ENCODE results near the gene SPECC1L.

The SPECC1L gene

DNA sequence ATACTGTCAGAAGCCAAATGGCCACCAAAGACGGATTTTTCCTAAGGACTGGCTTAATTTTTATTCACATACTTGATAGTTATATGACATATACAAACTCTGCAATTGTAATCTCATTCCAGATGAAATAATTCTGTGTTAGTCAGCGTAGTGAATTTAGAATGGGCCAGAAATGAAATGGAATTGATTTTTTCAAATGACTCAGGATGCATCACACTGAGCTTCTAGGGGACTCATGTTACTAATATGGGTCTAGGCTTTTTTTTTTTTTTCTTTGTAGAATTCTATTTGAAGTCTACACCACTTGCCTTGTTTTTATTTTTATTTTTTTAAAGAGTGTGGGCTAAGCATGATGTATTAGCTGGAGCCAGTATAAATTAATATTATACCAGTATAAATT is 62.7 kb downstream of the SPECC1L start:
- Histone ChIP-seq H3K36me3 (ENCODE audit: insufficient read depth) (no peaks in the 10 kb centered on the region), H3K79me2 (ENCODE audit: insufficient read depth, low read depth) (no peaks in the 10 kb centered on the region), H3K4me1 (ENCODE audit: low read depth, poor library complexity, severe bottlenecking) (no peaks in the 10 kb centered on the region), H2AFZ (ENCODE audit: low read depth) (no peak overlapping the region), H3K27ac (no peak overlapping the region), H4K20me1 (ENCODE audit: insufficient read depth) (no peaks in the 10 kb centered on the region), H3K27me3 (ENCODE audit: insufficient read depth, low read depth) (no peaks in the 10 kb centered on the region), H3K9ac (no peak overlapping the region), H3K4me3 (IDR thresholded peaks at IDR 0.05; ENCODE audit: insufficient read depth, low read depth, low read length) (no peak overlapping the region), H3K4me2 (no peak overlapping the region)
- TF ChIP-seq, protein P1, sequence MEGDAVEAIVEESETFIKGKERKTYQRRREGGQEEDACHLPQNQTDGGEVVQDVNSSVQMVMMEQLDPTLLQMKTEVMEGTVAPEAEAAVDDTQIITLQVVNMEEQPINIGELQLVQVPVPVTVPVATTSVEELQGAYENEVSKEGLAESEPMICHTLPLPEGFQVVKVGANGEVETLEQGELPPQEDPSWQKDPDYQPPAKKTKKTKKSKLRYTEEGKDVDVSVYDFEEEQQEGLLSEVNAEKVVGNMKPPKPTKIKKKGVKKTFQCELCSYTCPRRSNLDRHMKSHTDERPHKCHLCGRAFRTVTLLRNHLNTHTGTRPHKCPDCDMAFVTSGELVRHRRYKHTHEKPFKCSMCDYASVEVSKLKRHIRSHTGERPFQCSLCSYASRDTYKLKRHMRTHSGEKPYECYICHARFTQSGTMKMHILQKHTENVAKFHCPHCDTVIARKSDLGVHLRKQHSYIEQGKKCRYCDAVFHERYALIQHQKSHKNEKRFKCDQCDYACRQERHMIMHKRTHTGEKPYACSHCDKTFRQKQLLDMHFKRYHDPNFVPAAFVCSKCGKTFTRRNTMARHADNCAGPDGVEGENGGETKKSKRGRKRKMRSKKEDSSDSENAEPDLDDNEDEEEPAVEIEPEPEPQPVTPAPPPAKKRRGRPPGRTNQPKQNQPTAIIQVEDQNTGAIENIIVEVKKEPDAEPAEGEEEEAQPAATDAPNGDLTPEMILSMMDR (conservative IDR thresholded peaks at IDR 0.05; ENCODE audit: low read depth, low read length) = no peak

DNA sequence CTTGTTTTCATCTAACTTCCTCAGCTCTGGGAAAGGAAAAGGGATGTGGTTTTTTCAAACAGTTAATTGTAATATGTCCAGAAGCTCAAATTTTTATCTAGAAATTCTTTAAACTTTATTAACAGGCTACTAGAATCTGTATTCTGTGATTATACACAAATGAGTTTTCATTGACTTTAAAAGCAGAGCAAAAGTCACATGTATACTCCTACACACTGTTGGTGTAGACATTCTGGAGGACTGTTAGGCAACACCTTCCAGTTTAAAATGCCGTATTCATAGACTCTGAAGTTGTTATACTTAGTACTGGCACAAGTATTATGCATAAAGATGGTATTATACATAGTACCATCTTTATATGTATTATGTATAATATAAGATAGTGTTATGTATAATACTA is 64.9 kb downstream of the SPECC1L start:
- Histone ChIP-seq H3K4me2 (no peak overlapping the region), H3K4me1 (ENCODE audit: low read depth, poor library complexity, severe bottlenecking) (no peaks in the 10 kb centered on the region), H3K9ac (no peak overlapping the region), H3K27ac (no peak overlapping the region), H3K36me3 (ENCODE audit: insufficient read depth) (0 out of 2 replicates have a peak, but pooled peaks cover 3% of the 10 kb centered on the region), H3K27me3 (ENCODE audit: insufficient read depth, low read depth) (no peaks in the 10 kb centered on the region), H3K79me2 (ENCODE audit: insufficient read depth, low read depth) (no peaks in the 10 kb centered on the region), H3K4me3 (IDR thresholded peaks at IDR 0.05; ENCODE audit: insufficient read depth, low read depth, low read length) (no peak overlapping the region), H2AFZ (ENCODE audit: low read depth) (no peak overlapping the region), H4K20me1 (ENCODE audit: insufficient read depth) (no peaks in the 10 kb centered on the region)
- TF ChIP-seq, protein P1 (conservative IDR thresholded peaks at IDR 0.05; ENCODE audit: low read depth, low read length) = no peak

DNA sequence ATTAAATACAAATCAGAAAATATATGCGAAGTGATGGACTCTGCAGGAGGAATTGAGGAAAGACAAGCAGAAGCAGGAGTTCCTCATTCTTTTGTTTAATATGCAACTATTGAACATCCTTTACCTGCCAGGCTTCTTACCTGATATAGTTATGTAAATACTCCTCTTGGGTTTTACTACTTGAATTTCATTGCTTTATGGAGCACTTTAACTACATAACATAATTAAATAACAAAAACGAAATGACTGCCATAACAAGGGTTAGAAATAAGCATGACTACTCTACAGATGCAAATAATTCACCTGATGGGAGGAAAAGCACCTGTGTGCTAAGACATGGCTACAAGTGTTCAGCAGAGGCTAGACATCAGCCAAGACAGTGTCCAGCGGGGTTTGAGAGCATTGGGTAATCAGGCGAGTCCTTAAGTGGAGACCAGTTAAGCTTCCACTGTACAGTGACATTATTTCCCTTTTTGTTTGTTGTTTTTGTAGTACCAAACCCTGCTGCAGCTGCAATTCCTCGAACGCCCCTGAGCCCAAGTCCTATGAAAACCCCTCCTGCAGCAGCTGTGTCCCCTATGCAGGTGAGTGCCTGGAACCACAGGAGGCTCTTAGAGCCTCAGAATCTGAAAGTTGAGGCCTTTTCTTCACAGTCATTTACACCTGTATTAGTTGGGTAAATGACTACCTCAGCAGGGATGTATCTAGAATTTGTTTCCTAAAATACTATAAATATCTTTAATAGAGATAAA is 67.4 kb downstream of the SPECC1L start:
- TF ChIP-seq, protein P1 (conservative IDR thresholded peaks at IDR 0.05; ENCODE audit: low read depth, low read length) = no peak
- Histone ChIP-seq H3K27ac (no peak overlapping the region), H3K9ac (no peak overlapping the region), H3K79me2 (ENCODE audit: insufficient read depth, low read depth) (no peaks in the 10 kb centered on the region), H3K4me2 (no peak overlapping the region), H3K36me3 (ENCODE audit: insufficient read depth) (0 out of 2 replicates have a peak, but pooled peaks cover 3% of the 10 kb centered on the region), H3K4me1 (ENCODE audit: low read depth, poor library complexity, severe bottlenecking) (no peaks in the 10 kb centered on the region), H3K27me3 (ENCODE audit: insufficient read depth, low read depth) (no peaks in the 10 kb centered on the region), H4K20me1 (ENCODE audit: insufficient read depth) (no peaks in the 10 kb centered on the region), H3K4me3 (IDR thresholded peaks at IDR 0.05; ENCODE audit: insufficient read depth, low read depth, low read length) (no peak overlapping the region), H2AFZ (ENCODE audit: low read depth) (no peak overlapping the region)

DNA sequence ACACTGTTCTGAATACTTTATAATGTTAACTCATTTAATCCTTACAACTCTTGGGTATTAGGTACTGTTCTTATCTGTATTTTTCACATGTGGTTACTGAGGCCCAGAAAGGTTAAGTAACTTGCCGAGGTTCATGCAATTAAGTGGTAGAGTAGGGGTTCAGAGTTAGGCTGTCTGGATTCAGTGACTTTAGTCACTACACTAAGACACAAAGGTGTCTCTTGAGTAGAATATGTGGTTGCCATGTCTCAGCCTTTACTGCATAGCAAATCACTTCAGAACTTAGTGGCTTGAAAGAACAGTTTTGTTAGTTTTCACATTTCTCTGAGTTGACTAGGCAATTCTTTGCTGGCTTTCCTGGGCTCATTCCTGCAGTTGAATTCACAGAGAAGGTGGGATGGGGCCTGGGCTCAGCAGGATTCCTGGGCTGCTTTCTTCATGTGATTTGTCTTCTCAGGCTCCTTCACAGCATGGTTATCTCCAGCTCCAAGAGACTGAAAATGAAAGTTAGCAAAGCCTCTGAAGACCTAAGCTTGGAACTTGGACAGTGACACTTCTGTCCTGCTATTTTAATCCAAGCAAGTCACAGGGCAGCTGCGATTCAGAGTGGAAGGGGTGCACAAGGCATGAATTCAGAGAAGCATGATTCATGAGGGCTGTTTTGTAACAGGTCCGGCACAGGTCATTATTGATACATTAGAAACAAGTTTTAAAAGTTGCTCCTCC is 68.3 kb downstream of the SPECC1L start:
- TF ChIP-seq, protein P1 (conservative IDR thresholded peaks at IDR 0.05; ENCODE audit: low read depth, low read length) = no peak
- no peak overlapping the region for H3K4me3 ChIP-seq (IDR thresholded peaks at IDR 0.05; ENCODE audit: insufficient read depth, low read depth, low read length)
- H2AFZ ChIP-seq (ENCODE audit: low read depth) = no peak overlapping the region
- H3K36me3 ChIP-seq (ENCODE audit: insufficient read depth) = 0 out of 2 replicates have a peak, but pooled peaks cover 3% of the 10 kb centered on the region
- no peaks in the 10 kb centered on the region for H4K20me1 ChIP-seq (ENCODE audit: insufficient read depth)
- no peaks in the 10 kb centered on the region for H3K4me1 ChIP-seq (ENCODE audit: low read depth, poor library complexity, severe bottlenecking)
- no peaks in the 10 kb centered on the region for H3K27me3 ChIP-seq (ENCODE audit: insufficient read depth, low read depth)
- H3K27ac ChIP-seq = no peak overlapping the region
- H3K4me2 ChIP-seq = no peak overlapping the region
- H3K9ac ChIP-seq = no peak overlapping the region
- no peaks in the 10 kb centered on the region for H3K79me2 ChIP-seq (ENCODE audit: insufficient read depth, low read depth)

Measured in KMS-11 (cell line).